MCF 10A (cell line): ENCODE results near the gene C19orf33. TPM values are rescaled to one million over a fixed set of nuclear protein-coding genes. Genes with fewer than 3 reads are reported as not detected.

Experiments used
- BruUV-seq: library from RNA; stranded (reverse); fragments of 400-500 nt; replicated peaks from 2 replicates; lab custom pipeline; 2021; lab: Mats Ljungman, UMichigan
- CTCF ChIA-PET: fragments of 300-600 bp; sonication (Branson Sonifier 250); formaldehyde crosslinking; extraction: SDS; loops from one replicate; lab custom pipeline; 2021; ENCODE audit warnings: antibody characterized with exemption, inconsistent platforms; lab: Yijun Ruan, JAX
- POLR2A ChIA-PET: fragments of 300-600, 350-650 bp; sonication (Branson Sonifier 250); formaldehyde crosslinking; extraction: SDS; loops from one replicate; lab custom pipeline; 2020; ENCODE audit warnings: antibody characterized with exemption, inconsistent platforms; lab: Yijun Ruan, JAX
- DNase-seq: peaks from one replicate; pipeline ENCODE4 v3.0.0-alpha.2; 2018; ENCODE audit not compliant: unreplicated experiment
- H3K27ac Mint-ChIP-seq: one replicate; pipeline ENCODE4 v1.8.0; 2022; ENCODE audit warnings: mild to moderate bottlenecking, low read depth, mixed read lengths; ENCODE audit not compliant: unreplicated experiment
- H3K27me3 Mint-ChIP-seq: one replicate; pipeline ENCODE4 v1.8.0; 2022; ENCODE audit warnings: mixed read lengths; ENCODE audit not compliant: insufficient read depth, unreplicated experiment
- H3K36me3 Mint-ChIP-seq: one replicate; pipeline ENCODE4 v1.8.0; 2022; ENCODE audit warnings: mild to moderate bottlenecking, moderate library complexity, mixed read lengths; ENCODE audit not compliant: insufficient read depth, unreplicated experiment
- H3K4me1 Mint-ChIP-seq: one replicate; pipeline ENCODE4 v1.8.0; 2022; ENCODE audit warnings: mixed read lengths; ENCODE audit not compliant: insufficient read depth, unreplicated experiment
- H3K4me3 Mint-ChIP-seq: one replicate; pipeline ENCODE4 v1.8.0; 2022; ENCODE audit warnings: mild to moderate bottlenecking, moderate library complexity, mixed read lengths; ENCODE audit not compliant: unreplicated experiment
- H3K9me3 Mint-ChIP-seq: one replicate; pipeline ENCODE4 v1.8.0; 2022; ENCODE audit warnings: mixed read lengths; ENCODE audit not compliant: unreplicated experiment
- CTCF ChIP-seq: fragments of 200-600 bp; IDR thresholded peaks from one replicate; pipeline ENCODE4 v1.8.0; 2022; ENCODE audit warnings: antibody characterized with exemption, mild to moderate bottlenecking; ENCODE audit not compliant: unreplicated experiment
- intact Hi-C: fragments of 100-400 bp; cut with micrococcal nuclease; formaldehyde crosslinking; loops from 2 replicates; pipeline ENCODE4 v1.14.1; 2022
- total RNA-seq: library from RNA; stranded (reverse); gene quantifications from 2 replicates; pipeline ENCODE4 v1.2.3, GENCODE V29; 2022

C19orf33 gene
- total RNA-seq, 1 experiment from 2014 or later, result 343 TPM

- no TSS peak for BruUV-seq
- H3K4me1 Mint-ChIP-seq, result peaks cover 11% of the 10 kb centered on the region
- no peak for TF ChIP-seq CTCF
- intact Hi-C loops, result no loop called here
- no peak overlapping the region for H3K27ac Mint-ChIP-seq
- H3K4me3 Mint-ChIP-seq, result no peak overlapping the region
- no peaks in the 10 kb centered on the region for H3K9me3 Mint-ChIP-seq
- ChIA-PET POLR2A (interaction anchor here (10.4 kb wide), 1 partner anchor 22 kb away, joined by 82 read pairs; the partner anchor contains the start of gene SPINT2), CTCF (interaction anchor here (1.8 kb wide), 1 partner anchor 45 kb away, joined by 7 read pairs; no protein-coding TSS in a partner anchor)
- H3K36me3 Mint-ChIP-seq, result peaks cover 79% of the 10 kb centered on the region
- DNase-seq, result no peak
- no peaks in the 10 kb centered on the region for H3K27me3 Mint-ChIP-seq
These were observed 15.8 kb upstream of the C19orf33 start for GRCh38 chr19:38288123-38288855.

GRCh38 chr19:38289955-38290354 is 14.1 kb upstream of the C19orf33 start:
- no peak overlapping the region for H3K27ac Mint-ChIP-seq
- ChIA-PET CTCF (interaction anchor here (0.6 to 0.7 kb wide), 2 partner anchors 15 to 46 kb away, joined by 3 to 4 read pairs; no protein-coding TSS in a partner anchor), POLR2A (interaction anchor here (1.6 to 3.4 kb wide), 2 partner anchors 13 to 24 kb away, joined by 4 to 18 read pairs; no protein-coding TSS in a partner anchor)
- no peaks in the 10 kb centered on the region for H3K27me3 Mint-ChIP-seq
- no peaks in the 10 kb centered on the region for H3K9me3 Mint-ChIP-seq
- H3K4me3 Mint-ChIP-seq, result no peak overlapping the region
- peaks cover 11% of the 10 kb centered on the region for H3K4me1 Mint-ChIP-seq
- intact Hi-C loops, result no loop called here
- no TSS peak for BruUV-seq
- peaks cover 82% of the 10 kb centered on the region for H3K36me3 Mint-ChIP-seq
- no peak for TF ChIP-seq CTCF
- DNase-seq, result no peak

- BruUV-seq, result no TSS peak
- Mint-ChIP-seq H3K27ac (peak overlapping the region; percentile 11), H3K4me3 (peak overlapping the region; percentile 3), H3K4me1 (peaks cover 13% of the 10 kb centered on the region), H3K36me3 (peaks cover 76% of the 10 kb centered on the region), H3K9me3 (no peaks in the 10 kb centered on the region), H3K27me3 (no peaks in the 10 kb centered on the region)
- intact Hi-C loops, result no loop called here
- no peak for TF ChIP-seq CTCF
- ChIA-PET POLR2A (interaction anchor here (0.6 to 3.4 kb wide), 4 partner anchors 13 to 942 kb away, joined by 3 to 18 read pairs (median 4); no protein-coding TSS in a partner anchor), CTCF (interaction anchor here (0.6 to 1.1 kb wide), 4 partner anchors 9 to 46 kb away, joined by 3 to 4 read pairs (median 3); no protein-coding TSS in a partner anchor)
- DNase-seq, result peak; percentile 88
These were observed 13.4 kb upstream of the C19orf33 start for GRCh38 chr19:38290631-38291147.

- no peak overlapping the region for H3K4me3 Mint-ChIP-seq
- no peaks in the 10 kb centered on the region for H3K27me3 Mint-ChIP-seq
- DNase-seq, result no peak
- peaks cover 73% of the 10 kb centered on the region for H3K36me3 Mint-ChIP-seq
- TF ChIP-seq CTCF, result no peak
- CTCF ChIA-PET, result interaction anchor here (0.5 to 1.1 kb wide), 4 partner anchors 10 to 72 kb away, joined by 3 read pairs; no protein-coding TSS in a partner anchor
- no peaks in the 10 kb centered on the region for H3K9me3 Mint-ChIP-seq
- intact Hi-C loops, result no loop called here
- H3K4me1 Mint-ChIP-seq, result peaks cover 21% of the 10 kb centered on the region
- no peak overlapping the region for H3K27ac Mint-ChIP-seq
- BruUV-seq, result TSS peak; percentile 75
- POLR2A ChIA-PET, result interaction anchor here (1.0 to 3.4 kb wide), 2 partner anchors 14 to 25 kb away, joined by 3 to 18 read pairs; no protein-coding TSS in a partner anchor
These were observed 12.2 kb upstream of the C19orf33 start for GRCh38 chr19:38291855-38292254.
